ENCODE data around the gene ETAA1. TPM values are rescaled to one million over a fixed set of nuclear protein-coding genes. Genes with fewer than 3 reads are reported as not detected.
A peak's percentile ranks its signal among the peaks of the same experiment; 100 is the strongest.

ETAA1 gene
- total RNA-seq: 18.2 and 18.8 TPM in 2 replicates
- long read RNA-seq, partial matches to known transcripts: 6 of 10 reads
- long read RNA-seq, other reads (novel, unspliced or antisense): 1 of 10 reads

- Mint-ChIP-seq H3K36me3 (ENCODE audit: low read depth) (peaks cover 3% of the 10 kb centered on the region), H3K27ac (ENCODE audit: unreplicated experiment) (peak within 1 kb of the TSS; percentile 99), H3K4me3 (peak within 1 kb of the TSS; percentile 98), H3K27me3 (ENCODE audit: low read depth) (no peaks in the 10 kb centered on the region), H3K9me3 (no peaks in the 10 kb centered on the region), H3K4me1 (peaks cover 26% of the 10 kb centered on the region)
- TF ChIP-seq, protein P1, sequence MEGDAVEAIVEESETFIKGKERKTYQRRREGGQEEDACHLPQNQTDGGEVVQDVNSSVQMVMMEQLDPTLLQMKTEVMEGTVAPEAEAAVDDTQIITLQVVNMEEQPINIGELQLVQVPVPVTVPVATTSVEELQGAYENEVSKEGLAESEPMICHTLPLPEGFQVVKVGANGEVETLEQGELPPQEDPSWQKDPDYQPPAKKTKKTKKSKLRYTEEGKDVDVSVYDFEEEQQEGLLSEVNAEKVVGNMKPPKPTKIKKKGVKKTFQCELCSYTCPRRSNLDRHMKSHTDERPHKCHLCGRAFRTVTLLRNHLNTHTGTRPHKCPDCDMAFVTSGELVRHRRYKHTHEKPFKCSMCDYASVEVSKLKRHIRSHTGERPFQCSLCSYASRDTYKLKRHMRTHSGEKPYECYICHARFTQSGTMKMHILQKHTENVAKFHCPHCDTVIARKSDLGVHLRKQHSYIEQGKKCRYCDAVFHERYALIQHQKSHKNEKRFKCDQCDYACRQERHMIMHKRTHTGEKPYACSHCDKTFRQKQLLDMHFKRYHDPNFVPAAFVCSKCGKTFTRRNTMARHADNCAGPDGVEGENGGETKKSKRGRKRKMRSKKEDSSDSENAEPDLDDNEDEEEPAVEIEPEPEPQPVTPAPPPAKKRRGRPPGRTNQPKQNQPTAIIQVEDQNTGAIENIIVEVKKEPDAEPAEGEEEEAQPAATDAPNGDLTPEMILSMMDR (conservative IDR thresholded peaks at IDR 0.05): no peak
- DNase-seq (ENCODE audit: low read depth, low spot score): peak; percentile 82
Measured at GRCh38 chr2:67397143-67397986, at the start of gene ETAA1. Gene ETAA1, plus strand, starts transcription at chr2:67397333. Its CDS starts 116 bp downstream, at chr2:67397449.

- no peak for DNase-seq (ENCODE audit: low read depth, low spot score)
- H3K4me1 Mint-ChIP-seq: peaks cover 4% of the 10 kb centered on the region
- H3K27me3 Mint-ChIP-seq (ENCODE audit: low read depth): peaks cover 3% of the 10 kb centered on the region
- no peaks in the 10 kb centered on the region for H3K36me3 Mint-ChIP-seq (ENCODE audit: low read depth)
- H3K4me3 Mint-ChIP-seq: no peak overlapping the region
- peaks cover 3% of the 10 kb centered on the region for H3K9me3 Mint-ChIP-seq
- TF ChIP-seq, protein P1 (conservative IDR thresholded peaks at IDR 0.05): no peak
- no peak overlapping the region for H3K27ac Mint-ChIP-seq (ENCODE audit: unreplicated experiment)
Measured at GRCh38 chr2:67366832-67367412, 30.2 kb upstream of the ETAA1 start.

DNA sequence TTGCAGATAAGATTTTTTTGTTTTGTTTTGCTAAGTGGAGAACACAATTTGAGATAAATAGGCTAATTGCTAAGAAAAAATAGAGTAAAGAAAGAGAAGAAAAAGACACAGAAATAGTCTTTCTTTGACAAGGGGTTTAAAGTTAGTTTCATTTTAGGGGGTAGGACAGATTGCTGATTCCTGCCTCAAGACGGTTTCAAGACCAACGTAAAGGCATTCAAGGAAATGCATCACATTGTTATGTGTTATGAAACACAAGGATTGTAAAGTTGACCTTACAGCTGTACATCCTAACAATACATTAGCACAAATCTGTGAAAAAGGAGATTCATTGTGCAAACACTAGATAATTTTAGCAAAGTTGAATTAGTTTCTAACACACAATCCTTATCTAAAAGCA is 22.7 kb upstream of the ETAA1 start:
- DNase-seq (ENCODE audit: low read depth, low spot score): no peak
- peaks cover 4% of the 10 kb centered on the region for H3K36me3 Mint-ChIP-seq (ENCODE audit: low read depth)
- no peaks in the 10 kb centered on the region for H3K27me3 Mint-ChIP-seq (ENCODE audit: low read depth)
- no peaks in the 10 kb centered on the region for H3K4me1 Mint-ChIP-seq
- peaks cover 7% of the 10 kb centered on the region for H3K9me3 Mint-ChIP-seq
- H3K27ac Mint-ChIP-seq (ENCODE audit: unreplicated experiment): no peak overlapping the region
- H3K4me3 Mint-ChIP-seq: no peak overlapping the region
- TF ChIP-seq, protein P1 (conservative IDR thresholded peaks at IDR 0.05): no peak

GRCh38 chr2:67374949-67375348 is 22.2 kb upstream of the ETAA1 start:
- Mint-ChIP-seq H3K4me3 (no peak overlapping the region), H3K27me3 (ENCODE audit: low read depth) (no peaks in the 10 kb centered on the region), H3K9me3 (peaks cover 7% of the 10 kb centered on the region), H3K27ac (ENCODE audit: unreplicated experiment) (no peak overlapping the region), H3K36me3 (ENCODE audit: low read depth) (peaks cover 4% of the 10 kb centered on the region), H3K4me1 (no peaks in the 10 kb centered on the region)
- TF ChIP-seq, protein P1 (conservative IDR thresholded peaks at IDR 0.05): no peak
- no peak for DNase-seq (ENCODE audit: low read depth, low spot score)

GRCh38 chr2:67378555-67378954 is 18.6 kb upstream of the ETAA1 start:
- Mint-ChIP-seq H3K4me1 (no peaks in the 10 kb centered on the region), H3K27me3 (ENCODE audit: low read depth) (no peaks in the 10 kb centered on the region)

More at GRCh38 chr2:67378555-67378954, 18.6 kb upstream of the ETAA1 start:
- Mint-ChIP-seq H3K36me3 (ENCODE audit: low read depth) (peaks cover 3% of the 10 kb centered on the region), H3K9me3 (peaks cover 2% of the 10 kb centered on the region), H3K27ac (ENCODE audit: unreplicated experiment) (no peak overlapping the region), H3K4me3 (no peak overlapping the region)
- no peak for DNase-seq (ENCODE audit: low read depth, low spot score)
- TF ChIP-seq, protein P1 (conservative IDR thresholded peaks at IDR 0.05): no peak

Measured in neural crest cell (in vitro differentiated cells).